ENCODE results near the gene SLC47A2. TPM values are rescaled to one million over a fixed set of nuclear protein-coding genes. Genes with fewer than 3 reads are reported as not detected.

The SLC47A2 gene
- total RNA-seq, 2 experiments from 2014 or later, result not detected

- DNase-seq, result no peak
- no peak for ATAC-seq (ENCODE audit: low read depth)
- H3K27me3 Mint-ChIP-seq, result peaks cover under 1% of the 10 kb centered on the region
- H3K4me1 Mint-ChIP-seq, result peaks cover 3% of the 10 kb centered on the region
- H3K27ac Mint-ChIP-seq, result no peak overlapping the region
- POLR2A ChIA-PET, result interaction anchor here (0.6 kb wide), 1 partner anchor 1516 kb away, joined by 3 read pairs; no protein-coding TSS in a partner anchor
- no peaks in the 10 kb centered on the region for H3K9me3 Mint-ChIP-seq
- H3K4me3 Mint-ChIP-seq, result no peak overlapping the region
- H3K36me3 Mint-ChIP-seq, result no peaks in the 10 kb centered on the region
These were observed 11.2 kb upstream of the SLC47A2 start for GRCh38 chr17:19727501-19728078.

DNA sequence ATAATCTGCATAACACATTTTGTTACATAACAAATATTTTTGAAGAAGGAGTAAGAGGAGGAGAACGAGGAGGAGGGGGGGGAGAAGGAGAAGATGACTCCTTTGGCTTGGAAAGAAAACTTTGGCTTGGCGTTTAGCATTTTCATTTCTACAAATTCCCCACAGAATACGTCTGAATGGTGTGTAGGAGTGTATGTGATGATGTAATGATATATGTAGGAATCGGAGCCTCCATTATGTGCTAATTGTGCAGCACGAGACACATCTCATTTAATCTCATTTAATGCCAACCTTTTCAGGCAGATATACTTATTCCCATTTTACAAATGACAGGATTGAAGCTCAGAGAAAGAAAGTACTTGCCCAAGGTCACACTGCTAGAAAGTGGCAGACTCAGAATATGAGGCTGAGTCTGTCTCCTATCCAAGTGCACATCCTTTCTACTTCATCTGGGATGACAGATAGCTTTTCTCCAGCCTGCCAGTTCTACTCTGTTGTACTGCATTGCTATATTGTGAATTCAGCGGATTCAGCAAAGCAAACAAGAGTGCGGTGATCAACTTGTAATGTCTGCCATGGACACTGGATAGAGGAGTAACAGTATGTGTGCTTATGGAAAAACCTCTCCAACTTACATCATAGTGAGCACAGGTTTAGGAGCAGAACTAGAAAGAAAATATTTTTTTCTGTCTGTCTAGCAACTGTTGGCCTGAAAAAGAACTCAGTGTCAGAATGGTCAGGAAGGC lies 10.4 kb upstream of the SLC47A2 start:
- H3K9me3 Mint-ChIP-seq, result no peaks in the 10 kb centered on the region
- no peaks in the 10 kb centered on the region for H3K36me3 Mint-ChIP-seq
- peaks cover 2% of the 10 kb centered on the region for H3K27me3 Mint-ChIP-seq
- peaks cover 3% of the 10 kb centered on the region for H3K4me1 Mint-ChIP-seq
- POLR2A ChIA-PET, result no interaction called here
- ATAC-seq (ENCODE audit: low read depth) (no peak), DNase-seq (no peak)
- no peak overlapping the region for H3K4me3 Mint-ChIP-seq
- H3K27ac Mint-ChIP-seq, result no peak overlapping the region

GRCh38 chr17:19725486-19725885 lies 9.1 kb upstream of the SLC47A2 start:
- no peaks in the 10 kb centered on the region for H3K36me3 Mint-ChIP-seq
- H3K9me3 Mint-ChIP-seq, result no peaks in the 10 kb centered on the region
- H3K4me3 Mint-ChIP-seq, result no peak overlapping the region
- H3K27me3 Mint-ChIP-seq, result peaks cover 2% of the 10 kb centered on the region
- POLR2A ChIA-PET, result no interaction called here
- ATAC-seq (ENCODE audit: low read depth) (no peak), DNase-seq (no peak)
- H3K4me1 Mint-ChIP-seq, result peaks cover 3% of the 10 kb centered on the region
- H3K27ac Mint-ChIP-seq, result no peak overlapping the region

GRCh38 chr17:19724501-19725420 lies 8.4 kb upstream of the SLC47A2 start:
- Mint-ChIP-seq H3K9me3 (no peaks in the 10 kb centered on the region), H3K27ac (no peak overlapping the region), H3K36me3 (no peaks in the 10 kb centered on the region), H3K4me1 (peaks cover 3% of the 10 kb centered on the region), H3K4me3 (peak overlapping the region; percentile 6), H3K27me3 (peaks cover 2% of the 10 kb centered on the region)
- ATAC-seq (ENCODE audit: low read depth) (peak; percentile 42), DNase-seq (no peak)
- POLR2A ChIA-PET, result no interaction called here

- POLR2A ChIA-PET, result no interaction called here
- ATAC-seq (ENCODE audit: low read depth) (no peak), DNase-seq (no peak)
- Mint-ChIP-seq H3K4me1 (peaks cover 3% of the 10 kb centered on the region), H3K27ac (no peak overlapping the region), H3K27me3 (peaks cover 2% of the 10 kb centered on the region), H3K9me3 (no peaks in the 10 kb centered on the region), H3K4me3 (no peak overlapping the region), H3K36me3 (no peaks in the 10 kb centered on the region)
These were observed 7.6 kb upstream of the SLC47A2 start for GRCh38 chr17:19723964-19724363.

DNA sequence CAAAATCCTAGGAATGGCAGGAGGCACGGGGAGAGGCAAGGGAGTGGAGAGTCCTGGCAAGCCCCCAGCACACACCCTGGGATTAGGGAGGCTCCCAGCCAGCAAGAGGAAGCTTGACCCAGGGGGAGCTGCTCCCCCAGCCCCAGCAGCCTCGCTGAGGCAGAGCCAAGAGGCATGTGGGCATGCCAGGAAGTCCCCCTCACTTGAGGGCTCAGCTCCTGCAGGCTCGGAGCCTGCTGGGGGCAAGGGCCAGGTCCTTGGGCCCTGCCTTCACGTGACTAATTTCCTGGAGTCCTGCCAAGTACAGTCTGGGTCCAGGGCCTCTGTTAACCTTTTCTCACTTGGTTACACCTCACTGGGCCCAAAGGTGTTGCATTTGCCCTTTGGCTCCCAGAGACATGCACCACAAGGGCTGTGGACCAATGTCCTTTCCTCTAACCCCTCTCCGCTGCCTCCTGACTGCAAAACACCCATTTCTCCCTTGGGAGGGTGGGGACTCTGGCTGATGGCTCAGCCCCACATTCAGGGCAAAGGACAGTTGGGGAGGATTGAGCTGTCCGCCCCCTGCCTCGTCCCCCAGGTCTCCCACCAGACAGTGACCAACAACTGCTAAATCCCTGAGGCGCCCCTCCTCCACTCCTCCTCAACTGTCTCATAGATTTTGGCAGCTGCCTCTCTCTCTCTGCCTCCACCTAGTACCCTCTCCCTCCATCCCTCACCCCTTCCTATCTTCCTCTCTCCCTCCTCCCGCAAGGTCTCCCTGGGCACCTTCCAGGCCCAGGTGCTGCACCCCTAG lies 4.4 kb upstream of the SLC47A2 start:
- POLR2A ChIA-PET, result no interaction called here
- no peak for ATAC-seq (ENCODE audit: low read depth)
- no peaks in the 10 kb centered on the region for H3K36me3 Mint-ChIP-seq

GRCh38 chr17:19720210-19720475 lies 3.8 kb upstream of the SLC47A2 start:
- no peak overlapping the region for H3K4me3 Mint-ChIP-seq
- H3K27ac Mint-ChIP-seq, result no peak overlapping the region
- POLR2A ChIA-PET, result no interaction called here
- H3K4me1 Mint-ChIP-seq, result peaks cover 3% of the 10 kb centered on the region
- DNase-seq (no peak), ATAC-seq (ENCODE audit: low read depth) (no peak)
- H3K9me3 Mint-ChIP-seq, result no peaks in the 10 kb centered on the region
- H3K27me3 Mint-ChIP-seq, result peaks cover 2% of the 10 kb centered on the region
- no peaks in the 10 kb centered on the region for H3K36me3 Mint-ChIP-seq

More for the DNA sequence above, 4.4 kb upstream of the SLC47A2 start:
- Mint-ChIP-seq H3K4me1 (peaks cover 3% of the 10 kb centered on the region), H3K27ac (no peak overlapping the region), H3K9me3 (no peaks in the 10 kb centered on the region), H3K4me3 (no peak overlapping the region), H3K27me3 (peaks cover 2% of the 10 kb centered on the region)
- no peak for DNase-seq

DNA sequence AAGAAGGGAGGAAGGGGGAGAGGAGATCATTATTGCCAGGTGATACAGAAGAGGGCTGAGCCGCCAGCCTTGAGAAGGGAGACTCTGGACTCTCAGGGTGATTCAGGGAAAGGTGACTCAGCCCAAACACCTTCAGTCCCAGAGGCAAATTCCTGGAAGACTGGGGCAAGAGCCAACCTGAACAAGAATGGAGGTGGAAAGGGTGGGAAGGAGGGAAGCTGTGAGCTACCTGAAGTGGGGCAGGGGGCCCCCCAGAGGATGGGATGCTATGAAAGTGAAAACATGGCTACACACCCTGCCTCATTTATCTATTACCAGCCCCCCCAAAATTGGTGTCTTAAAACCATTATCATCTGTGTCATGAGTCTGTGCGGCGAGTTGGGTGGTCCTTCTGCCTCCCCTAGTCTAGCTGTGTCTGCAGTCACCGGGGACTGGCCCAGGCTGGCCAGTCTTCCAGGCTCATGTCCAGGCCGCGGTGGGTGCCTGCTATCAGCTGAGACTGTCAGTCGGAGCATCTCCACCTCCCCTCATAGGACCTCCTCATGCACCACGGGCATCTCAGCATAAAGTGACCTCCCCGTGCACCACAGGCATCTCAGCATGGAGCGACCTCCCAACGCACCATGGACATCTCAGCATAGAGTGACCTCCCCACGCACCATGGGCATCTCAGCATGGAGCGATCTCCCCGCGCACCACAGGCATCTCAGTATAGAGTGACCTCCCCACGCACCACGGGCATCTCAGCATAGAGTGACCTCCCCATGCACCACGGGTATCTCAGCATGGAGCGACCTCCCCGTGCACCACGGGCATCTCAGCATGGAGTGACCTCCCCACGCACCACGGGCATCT lies 3.2 kb upstream of the SLC47A2 start:
- H3K27ac Mint-ChIP-seq, result no peak overlapping the region
- H3K4me3 Mint-ChIP-seq, result no peak overlapping the region
- ATAC-seq (ENCODE audit: low read depth) (no peak), DNase-seq (no peak)
- H3K36me3 Mint-ChIP-seq, result no peaks in the 10 kb centered on the region
- H3K4me1 Mint-ChIP-seq, result no peaks in the 10 kb centered on the region
- no peaks in the 10 kb centered on the region for H3K9me3 Mint-ChIP-seq
- peaks cover 2% of the 10 kb centered on the region for H3K27me3 Mint-ChIP-seq
- POLR2A ChIA-PET, result no interaction called here

DNA sequence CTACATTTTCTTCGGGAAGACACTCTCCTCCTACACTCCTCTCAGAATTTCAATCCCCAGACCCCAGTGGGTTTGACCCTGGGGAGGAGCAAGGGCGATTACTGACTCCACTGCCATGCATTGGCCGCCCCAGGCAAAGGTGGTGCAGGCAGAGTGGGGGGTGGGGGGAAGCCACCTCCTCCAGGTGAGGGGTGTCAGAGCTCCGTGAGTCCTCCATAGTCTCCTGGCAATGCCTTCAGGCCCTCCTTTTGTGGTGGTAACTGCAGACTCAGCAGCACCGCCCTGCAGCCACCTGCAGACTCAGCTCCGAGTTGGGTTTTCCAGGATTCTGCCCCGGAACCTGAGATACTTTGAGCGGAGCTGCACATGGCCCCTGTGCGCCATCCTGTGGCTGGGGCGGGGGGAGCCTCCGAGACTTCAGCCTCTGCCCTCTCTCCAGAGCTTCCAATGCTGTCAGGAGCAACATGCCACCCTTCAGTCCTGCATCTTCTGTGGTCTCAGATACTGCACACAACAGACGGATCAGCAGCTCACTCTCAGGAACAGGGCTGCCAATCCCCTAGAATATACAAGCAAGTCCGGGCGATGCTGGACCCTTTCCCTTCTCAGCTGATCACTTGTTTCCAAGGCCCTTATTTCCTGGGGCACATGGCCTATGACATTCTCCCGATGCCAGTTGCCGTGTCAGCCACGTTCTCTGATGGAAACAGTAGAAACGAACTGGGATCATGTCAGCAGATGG lies 2.4 kb upstream of the SLC47A2 start:
- no peak overlapping the region for H3K27ac Mint-ChIP-seq
- no peak overlapping the region for H3K4me3 Mint-ChIP-seq
- no peaks in the 10 kb centered on the region for H3K36me3 Mint-ChIP-seq
- no peak for DNase-seq
- H3K27me3 Mint-ChIP-seq, result peaks cover 2% of the 10 kb centered on the region
- no peak for ATAC-seq (ENCODE audit: low read depth)
- no peaks in the 10 kb centered on the region for H3K9me3 Mint-ChIP-seq
- no peaks in the 10 kb centered on the region for H3K4me1 Mint-ChIP-seq
- POLR2A ChIA-PET, result no interaction called here

DNA sequence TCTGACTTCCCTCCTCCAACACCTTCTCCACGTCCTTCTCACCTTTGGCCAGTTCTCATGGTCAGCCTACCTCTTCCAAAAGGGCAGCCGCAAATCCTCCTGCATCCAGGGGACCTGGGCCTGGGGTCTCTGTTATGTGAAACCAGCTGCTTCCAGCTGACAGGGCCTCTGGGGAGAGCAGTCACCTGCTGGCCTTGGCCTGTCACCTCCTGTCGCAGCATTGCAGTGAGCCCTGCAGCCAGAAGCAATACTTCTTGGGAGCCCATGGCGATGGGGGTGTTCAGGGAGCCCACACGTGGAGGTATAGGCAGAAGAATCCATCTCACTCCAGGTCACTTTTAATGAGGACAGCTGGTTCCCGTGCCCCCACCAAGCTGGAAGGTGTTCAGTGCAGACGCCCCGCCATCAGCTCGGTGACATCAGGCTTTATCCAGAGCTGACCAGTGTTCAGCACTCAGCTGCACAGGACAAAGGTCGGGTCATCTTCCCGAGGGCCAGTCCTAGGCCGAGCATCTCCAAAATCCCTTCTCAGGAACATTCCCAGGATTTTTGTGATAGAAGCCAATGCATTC lies 1.7 kb upstream of the SLC47A2 start:
- Mint-ChIP-seq H3K4me1 (no peaks in the 10 kb centered on the region), H3K27ac (no peak overlapping the region), H3K27me3 (peaks cover 2% of the 10 kb centered on the region), H3K36me3 (no peaks in the 10 kb centered on the region), H3K9me3 (no peaks in the 10 kb centered on the region), H3K4me3 (no peak overlapping the region)
- POLR2A ChIA-PET, result no interaction called here
- no peak for ATAC-seq (ENCODE audit: low read depth)
- no peak for DNase-seq

- Mint-ChIP-seq H3K36me3 (no peaks in the 10 kb centered on the region), H3K4me3 (no peak overlapping the region), H3K27me3 (peaks cover under 1% of the 10 kb centered on the region), H3K4me1 (no peaks in the 10 kb centered on the region), H3K27ac (no peak overlapping the region), H3K9me3 (no peaks in the 10 kb centered on the region)
- DNase-seq (no peak), ATAC-seq (ENCODE audit: low read depth) (no peak)
- POLR2A ChIA-PET, result no interaction called here
These were observed 1.1 kb upstream of the SLC47A2 start for GRCh38 chr17:19717411-19717908.

- no peaks in the 10 kb centered on the region for H3K9me3 Mint-ChIP-seq
- H3K27me3 Mint-ChIP-seq, result no peaks in the 10 kb centered on the region
- H3K4me3 Mint-ChIP-seq, result no peak overlapping the region
- no peaks in the 10 kb centered on the region for H3K4me1 Mint-ChIP-seq
- ATAC-seq (ENCODE audit: low read depth) (no peak), DNase-seq (no peak)
- POLR2A ChIA-PET, result no interaction called here
- H3K36me3 Mint-ChIP-seq, result no peaks in the 10 kb centered on the region
- H3K27ac Mint-ChIP-seq, result no peak overlapping the region
These were observed 612 bp upstream of the SLC47A2 start for GRCh38 chr17:19717031-19717360.

Measured in activated naive CD8-positive, alpha-beta T cell treated with anti-CD3 and anti-CD28 coated beads, Interleukin-2, amount 10 ng/mL, durations not matched to agents 7 days and 5 days (primary cell).